GM10266 (cell line): ENCODE data around the gene PTTG1IP.

Experiments used
- DNase-seq: peaks from one replicate; pipeline ENCODE4 v3.0.0; 2012; ENCODE audit errors: extremely low spot score
- TF ChIP-seq, protein P1 (sequence below): IDR thresholded peaks from 2 replicates; pipeline ENCODE4 v1.5.1; 2012; ENCODE audit warnings: mild to moderate bottlenecking, low read depth; ENCODE audit not compliant: control insufficient read depth, insufficient read depth; ENCODE audit errors: missing control alignments

PTTG1IP gene

DNA sequence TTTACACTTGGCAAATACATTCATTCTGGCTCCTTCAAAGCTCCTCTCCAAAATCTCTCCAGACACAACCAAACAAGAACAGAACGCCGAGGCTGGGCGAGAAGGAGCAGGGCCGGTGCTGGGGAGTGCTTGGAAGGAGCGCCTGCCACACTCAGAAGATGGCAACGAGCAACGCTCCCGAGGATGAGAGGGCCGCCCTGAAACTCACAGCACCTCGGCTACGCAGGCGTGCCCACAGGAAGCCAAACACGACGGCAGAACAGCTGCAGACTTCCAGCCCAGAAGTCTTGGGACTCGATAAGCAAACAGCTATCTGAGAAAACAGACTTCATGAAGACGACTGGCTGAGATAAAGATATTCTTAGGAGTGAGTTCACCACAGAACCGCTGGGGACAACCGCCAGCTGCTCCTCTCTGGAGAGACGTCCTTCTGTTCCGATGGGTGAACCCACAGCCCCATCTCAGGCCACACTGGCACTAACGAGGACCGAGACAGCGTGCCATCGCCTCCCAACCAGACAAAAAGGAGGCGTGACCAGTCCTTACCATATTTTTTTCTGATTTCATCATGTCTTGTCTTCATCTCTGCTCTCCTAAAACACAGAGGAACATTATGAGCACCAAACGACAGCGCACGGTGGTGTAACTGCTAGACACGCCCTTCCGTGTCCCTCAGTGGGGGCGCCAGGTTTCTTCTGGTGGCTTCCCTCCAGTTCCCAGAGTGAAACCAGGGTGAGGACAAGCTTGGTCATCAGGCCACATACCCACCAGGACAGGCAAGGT, 18.6 kb downstream of the PTTG1IP start:
- TF ChIP-seq, protein P1, sequence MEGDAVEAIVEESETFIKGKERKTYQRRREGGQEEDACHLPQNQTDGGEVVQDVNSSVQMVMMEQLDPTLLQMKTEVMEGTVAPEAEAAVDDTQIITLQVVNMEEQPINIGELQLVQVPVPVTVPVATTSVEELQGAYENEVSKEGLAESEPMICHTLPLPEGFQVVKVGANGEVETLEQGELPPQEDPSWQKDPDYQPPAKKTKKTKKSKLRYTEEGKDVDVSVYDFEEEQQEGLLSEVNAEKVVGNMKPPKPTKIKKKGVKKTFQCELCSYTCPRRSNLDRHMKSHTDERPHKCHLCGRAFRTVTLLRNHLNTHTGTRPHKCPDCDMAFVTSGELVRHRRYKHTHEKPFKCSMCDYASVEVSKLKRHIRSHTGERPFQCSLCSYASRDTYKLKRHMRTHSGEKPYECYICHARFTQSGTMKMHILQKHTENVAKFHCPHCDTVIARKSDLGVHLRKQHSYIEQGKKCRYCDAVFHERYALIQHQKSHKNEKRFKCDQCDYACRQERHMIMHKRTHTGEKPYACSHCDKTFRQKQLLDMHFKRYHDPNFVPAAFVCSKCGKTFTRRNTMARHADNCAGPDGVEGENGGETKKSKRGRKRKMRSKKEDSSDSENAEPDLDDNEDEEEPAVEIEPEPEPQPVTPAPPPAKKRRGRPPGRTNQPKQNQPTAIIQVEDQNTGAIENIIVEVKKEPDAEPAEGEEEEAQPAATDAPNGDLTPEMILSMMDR, result no peak
- no peak for DNase-seq

DNA sequence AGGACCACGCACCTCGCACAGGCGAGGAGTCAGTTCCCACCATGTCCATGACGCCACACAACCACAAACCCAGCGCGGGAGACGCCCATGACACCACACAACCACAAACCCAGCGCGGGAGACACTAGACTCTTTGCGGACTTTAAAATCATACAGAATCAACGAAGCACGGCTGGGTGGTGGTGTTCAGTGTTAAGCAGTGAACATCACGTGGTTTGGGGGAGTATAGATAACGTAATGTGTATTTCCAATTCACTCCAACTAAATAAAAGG, 19.2 kb downstream of the PTTG1IP start:
- no peak for DNase-seq
- TF ChIP-seq, protein P1, result no peak

DNA sequence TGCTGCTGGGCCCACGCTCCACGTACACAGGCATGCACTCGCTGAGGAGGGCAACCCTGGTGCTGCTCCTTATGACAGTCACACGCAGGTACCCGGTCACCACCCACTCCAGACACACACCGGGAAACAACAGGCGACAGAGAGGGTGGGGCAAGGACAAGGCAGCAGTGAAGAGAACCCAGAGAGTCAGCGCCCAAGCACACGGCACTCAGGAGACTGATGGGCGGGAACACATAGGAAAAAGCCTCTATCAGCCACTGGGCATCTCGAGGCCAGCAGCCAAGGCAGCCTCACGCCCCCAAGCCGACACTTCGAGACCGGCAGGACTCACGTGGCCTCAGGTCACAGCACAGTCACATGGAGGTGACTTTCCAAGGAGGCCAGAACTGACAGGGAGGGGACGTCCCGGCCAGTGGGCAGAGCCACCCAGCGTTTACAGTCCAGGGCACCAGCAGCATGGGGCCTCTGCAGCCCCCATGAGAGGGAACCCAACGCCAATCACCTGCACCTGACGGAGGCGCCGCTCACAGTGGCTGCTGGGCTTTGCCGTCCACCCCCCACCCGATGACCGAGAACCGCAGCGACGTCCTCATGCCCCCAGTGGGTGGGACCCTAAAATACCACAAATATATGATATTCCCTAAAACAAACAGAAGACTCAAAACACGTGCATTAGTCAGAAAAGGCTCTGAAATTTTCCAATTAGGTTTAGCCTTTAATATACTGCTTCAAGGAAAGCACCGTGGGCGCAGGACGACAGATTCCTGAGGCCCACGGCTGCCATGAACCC, 19.7 kb downstream of the PTTG1IP start:
- no peak for DNase-seq
- TF ChIP-seq, protein P1, result no peak

DNA sequence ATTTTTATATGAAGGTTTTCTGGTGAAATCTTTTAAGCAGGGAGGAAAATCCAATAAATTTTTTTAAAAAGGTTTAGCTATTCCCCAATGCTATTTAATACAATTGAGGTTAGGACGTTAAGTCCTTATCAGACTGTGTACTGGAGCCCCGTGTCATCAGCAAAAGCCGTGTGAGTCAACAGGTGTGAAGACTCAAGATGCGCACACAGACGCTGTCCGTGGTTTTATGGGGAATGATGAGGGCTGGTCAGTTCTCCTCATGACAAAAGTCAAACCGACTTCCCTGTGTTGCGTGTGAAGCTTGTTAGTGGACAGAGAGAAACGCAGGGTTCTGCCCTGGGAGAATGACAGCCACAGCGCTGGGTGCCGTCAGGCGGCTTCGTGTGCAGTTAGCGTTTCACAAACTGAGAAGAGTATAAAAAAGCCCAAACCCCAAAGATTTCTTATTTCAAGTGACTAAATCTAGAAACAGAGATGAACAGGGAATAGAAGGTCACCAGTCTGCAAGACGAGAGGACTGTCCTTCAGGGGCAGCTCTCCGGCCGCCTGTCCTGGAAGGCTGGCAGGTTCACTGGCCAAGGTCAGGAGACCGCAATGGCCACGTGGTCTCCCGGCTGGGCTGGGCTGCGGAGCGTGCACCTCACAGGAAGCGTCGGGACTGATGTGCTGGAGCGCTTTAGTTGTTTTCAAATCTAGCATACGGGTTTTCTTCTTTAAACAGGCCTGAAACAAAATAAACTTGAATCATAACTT, 22.4 kb downstream of the PTTG1IP start:
- DNase-seq, result no peak
- TF ChIP-seq, protein P1, result no peak

DNA sequence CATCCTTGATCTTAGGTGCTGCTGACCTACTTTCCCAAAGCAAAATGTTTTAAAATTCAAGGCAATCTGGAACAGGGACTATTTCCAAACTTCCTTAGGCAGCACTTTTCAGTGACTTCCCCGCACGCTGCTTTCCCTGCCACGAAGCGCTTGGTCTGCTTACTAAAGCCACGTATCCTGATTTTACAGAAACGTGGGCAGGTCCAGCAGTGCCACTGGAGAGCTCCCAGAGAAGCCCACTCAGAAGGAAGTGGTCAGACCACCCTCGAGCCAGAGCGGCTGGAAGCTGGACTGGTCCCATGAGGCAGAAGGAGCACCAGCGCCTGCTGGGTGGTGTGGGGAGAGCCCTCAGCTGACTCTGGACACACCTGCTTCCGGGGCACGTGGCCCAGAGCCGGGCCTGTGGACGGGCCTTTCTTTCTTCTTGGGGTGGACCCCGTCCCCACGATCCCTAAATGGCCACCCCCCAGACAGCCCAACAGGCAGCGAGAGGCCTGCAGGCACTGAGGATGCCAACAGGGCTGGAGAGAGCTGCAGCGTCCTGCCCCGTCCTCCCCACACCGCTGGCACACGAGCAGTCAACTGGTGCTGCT, 23.2 kb downstream of the PTTG1IP start:
- TF ChIP-seq, protein P1, result no peak

DNA sequence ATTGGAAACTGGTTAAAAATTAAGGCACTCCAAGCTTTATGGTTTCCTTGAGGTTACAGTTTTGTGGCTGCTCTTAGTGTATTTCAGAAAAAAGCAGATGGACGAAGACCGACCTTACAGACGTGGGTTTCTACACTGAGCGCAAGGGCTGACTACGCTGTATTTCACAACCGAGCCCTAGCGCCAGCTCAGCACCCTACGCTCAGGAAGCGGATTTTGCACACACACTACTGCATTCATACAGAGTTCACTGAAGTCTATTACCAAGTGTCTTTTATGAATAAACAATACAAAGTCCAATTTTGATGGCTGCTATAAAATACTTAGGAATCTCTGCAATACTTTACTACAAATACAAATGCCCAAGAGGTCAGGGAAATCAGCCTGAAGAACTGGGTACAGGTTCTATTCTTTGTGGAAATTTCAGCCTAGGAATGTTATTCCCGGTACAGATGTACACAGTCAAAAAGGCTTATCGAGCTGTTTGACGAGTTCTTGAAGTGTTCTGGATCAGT, 23.8 kb downstream of the PTTG1IP start:
- TF ChIP-seq, protein P1, result no peak
- DNase-seq, result no peak

More for the DNA sequence above, 23.2 kb downstream of the PTTG1IP start:
- no peak for DNase-seq
